IMR-90 (cell line): ENCODE results near the gene CCN6. TPM values are rescaled to one million over a fixed set of nuclear protein-coding genes. Genes with fewer than 3 reads are reported as not detected.

ENCODE experiments used
- ATAC-seq: fragments of 200-7000 bp; cut with Tn5 transposase; 2 replicates; pipeline ENCODE4 v1.9.1; 2020; ENCODE audit warnings: low read depth, mild to moderate bottlenecking, moderate library complexity
- BruUV-seq: library from RNA; stranded (reverse); fragments of 400-500 nt; replicated peaks from 2 replicates; lab custom pipeline; 2021; lab: Mats Ljungman, UMichigan
- CTCF ChIA-PET: fragments of 300-600 bp; formaldehyde crosslinking; extraction: SDS; loops from one replicate; lab custom pipeline; 2021; ENCODE audit warnings: antibody characterized with exemption; lab: Yijun Ruan, JAX
- POLR2A ChIA-PET: fragments of 300-600 bp; sonication (Branson Sonifier 250); formaldehyde crosslinking; loops from one replicate; lab custom pipeline; 2022; ENCODE audit warnings: antibody characterized with exemption; ENCODE audit not compliant: unreplicated experiment; lab: Charles Lee
- DNase-seq: peaks from one replicate; pipeline ENCODE4 v3.0.0; 2013
- H2AFZ ChIP-seq: replicated peaks from 2 replicates; pipeline ENCODE3; 2013; ENCODE audit warnings: low read length, mild to moderate bottlenecking; ENCODE audit not compliant: poor library complexity
- H2AK5ac ChIP-seq: 2 replicates; pipeline ENCODE4 v1.6.1; 2013; ENCODE audit warnings: low read depth, low read length, inconsistent platforms
- H2AK9ac ChIP-seq: replicated peaks from 2 replicates; pipeline ENCODE3; 2013; ENCODE audit warnings: mild to moderate bottlenecking, low read depth, low read length, moderate library complexity; ENCODE audit not compliant: poor library complexity
- H2BK120ac ChIP-seq: 2 replicates; pipeline ENCODE4 v1.6.1; 2013; ENCODE audit warnings: low read depth, low read length, inconsistent platforms
- H2BK15ac ChIP-seq: 3 replicates; pipeline ENCODE4 v1.6.1; 2013; ENCODE audit warnings: low read depth, low read length, inconsistent platforms
- H2BK20ac ChIP-seq: 2 replicates; pipeline ENCODE4 v1.6.1; 2013; ENCODE audit warnings: low read depth, mild to moderate bottlenecking, inconsistent platforms, low read length, moderate library complexity
- H2BK5ac ChIP-seq: 2 replicates; pipeline ENCODE4 v1.6.1; 2013; ENCODE audit warnings: mild to moderate bottlenecking, low read depth, low read length, inconsistent platforms; ENCODE audit not compliant: poor library complexity, severe bottlenecking
- H3K14ac ChIP-seq: replicated peaks from 2 replicates; pipeline ENCODE4 v1.6.1; 2013; ENCODE audit warnings: low read depth, low read length, inconsistent platforms
- H3K18ac ChIP-seq: 2 replicates; pipeline ENCODE4 v1.6.1; 2013; ENCODE audit warnings: low read depth, low read length, control low read depth
- H3K23ac ChIP-seq: 2 replicates; pipeline ENCODE4 v1.6.1; 2013; ENCODE audit warnings: low read depth, low read length, inconsistent platforms
- H3K27ac ChIP-seq: 2 replicates; pipeline ENCODE4 v1.5.1; 2013; ENCODE audit warnings: mild to moderate bottlenecking, control low read depth, low read length; ENCODE audit not compliant: insufficient read depth
- H3K27me3 ChIP-seq: 2 replicates; pipeline ENCODE4 v1.6.1; 2013; ENCODE audit warnings: low read length; ENCODE audit not compliant: control insufficient read depth, insufficient read depth
- H3K36me3 ChIP-seq: 2 replicates; pipeline ENCODE4 v1.6.1; 2013; ENCODE audit warnings: low read length, mixed read lengths; ENCODE audit not compliant: control insufficient read depth, insufficient read depth
- H3K4ac ChIP-seq: 2 replicates; pipeline ENCODE4 v1.6.1; 2013; ENCODE audit warnings: low read depth, low read length, inconsistent platforms
- H3K4me1 ChIP-seq: 2 replicates; pipeline ENCODE4 v1.6.1; 2013; ENCODE audit warnings: low read length, mixed read lengths; ENCODE audit not compliant: control insufficient read depth, insufficient read depth
- H3K4me2 ChIP-seq: 2 replicates; pipeline ENCODE4 v1.6.1; 2013; ENCODE audit warnings: low read depth, mild to moderate bottlenecking, control low read depth, low read length, moderate library complexity
- H3K4me3 ChIP-seq: 2 replicates; pipeline ENCODE4 v1.5.1; 2013; ENCODE audit warnings: low read depth, mild to moderate bottlenecking, control low read depth, low read length, moderate library complexity; ENCODE audit not compliant: insufficient read depth
- H3K56ac ChIP-seq: 2 replicates; pipeline ENCODE4 v1.6.1; 2013; ENCODE audit warnings: low read length, inconsistent platforms; ENCODE audit not compliant: insufficient read depth; ENCODE audit errors: extremely low read depth
- H3K79me1 ChIP-seq, 2 experiments: 2 replicates each; pipeline ENCODE4 v1.6.1; 2013; ENCODE audit warnings: low read length in 2 of 2, inconsistent platforms in 1 of 2, low read depth in 1 of 2
- H3K9ac ChIP-seq: 2 replicates; pipeline ENCODE4 v1.6.1; 2013; ENCODE audit warnings: low read depth, low read length, control low read depth
- H3K9me1 ChIP-seq: 2 replicates; pipeline ENCODE4 v1.6.1; 2013; ENCODE audit warnings: low read length, inconsistent platforms; ENCODE audit not compliant: insufficient read depth
- H3K9me3 ChIP-seq: 2 replicates; pipeline ENCODE4 v1.6.1; 2013; ENCODE audit warnings: low read length; ENCODE audit not compliant: control insufficient read depth, insufficient read depth
- H4K20me1 ChIP-seq: 2 replicates; pipeline ENCODE4 v1.6.1; 2013; ENCODE audit warnings: low read length, inconsistent platforms; ENCODE audit not compliant: insufficient read depth
- H4K5ac ChIP-seq: 2 replicates; pipeline ENCODE4 v1.6.1; 2013; ENCODE audit warnings: mild to moderate bottlenecking, low read depth, low read length, control low read depth
- H4K8ac ChIP-seq, 2 experiments: 2 replicates each; pipeline ENCODE4 v1.6.1; 2013; ENCODE audit warnings: low read depth in 2 of 2, low read length in 2 of 2, control low read depth in 1 of 2, inconsistent platforms in 1 of 2
- H4K91ac ChIP-seq: 2 replicates; pipeline ENCODE4 v1.6.1; 2013; ENCODE audit warnings: low read depth, low read length, inconsistent platforms; ENCODE audit not compliant: insufficient read depth
- CTCF ChIP-seq: conservative IDR thresholded peaks from 2 replicates; pipeline ENCODE4 v1.5.1; 2012; ENCODE audit warnings: mild to moderate bottlenecking, low read depth, low read length, improper control_type of control experiment
- WGBS, 2 experiments: methylation state at CpG; one replicate each; pipeline versions ENCODE4 v1.1.5 to v1.1.7; 2013; ENCODE audit warnings: missing lambda C conversion rate in 2 of 2; ENCODE audit not compliant: insufficient read length in 1 of 2; ENCODE audit errors: extremely low coverage in 2 of 2; 5-methylcytosine and 5-hydroxymethylcytosine counted together
- dilution Hi-C: fragments of 300-500 bp; cut with HindIII; formaldehyde crosslinking; loops from one replicate; pipeline ENCODE4 v1.14.3; 2018; ENCODE audit warnings: low sequenced_read_pairs; ENCODE audit not compliant: unreplicated experiment
- in situ Hi-C: fragments of 300-500 bp; cut with MboI; formaldehyde crosslinking; loops from 3 replicates; pipeline ENCODE4 v1.14.3; 2019; ENCODE audit warnings: low sequenced_read_pairs, inconsistent platforms, mixed read lengths
- intact Hi-C: fragments of 100-400 bp; cut with micrococcal nuclease; formaldehyde crosslinking; loops from 2 replicates; pipeline ENCODE4 v1.10.0; 2022
- polyA plus RNA-seq, 3 experiments: library from polyadenylated mRNA; depleted of rRNA; stranded (reverse); fragments of >200 nt; gene quantifications; 2 replicates each; pipeline ENCODE4 v1.2.3, GENCODE V29; 2012; ENCODE audit warnings: low replicate concordance in 1 of 3
- total RNA-seq: library from RNA; depleted of rRNA; stranded (reverse); fragments of >200 nt; gene quantifications from 2 replicates; pipeline ENCODE4 v1.2.3, GENCODE V29; 2012

Gene CCN6
- total and polyA plus RNA-seq, 2 of the 4 experiments (the other 2 are of a cell fraction) = not detected

DNA sequence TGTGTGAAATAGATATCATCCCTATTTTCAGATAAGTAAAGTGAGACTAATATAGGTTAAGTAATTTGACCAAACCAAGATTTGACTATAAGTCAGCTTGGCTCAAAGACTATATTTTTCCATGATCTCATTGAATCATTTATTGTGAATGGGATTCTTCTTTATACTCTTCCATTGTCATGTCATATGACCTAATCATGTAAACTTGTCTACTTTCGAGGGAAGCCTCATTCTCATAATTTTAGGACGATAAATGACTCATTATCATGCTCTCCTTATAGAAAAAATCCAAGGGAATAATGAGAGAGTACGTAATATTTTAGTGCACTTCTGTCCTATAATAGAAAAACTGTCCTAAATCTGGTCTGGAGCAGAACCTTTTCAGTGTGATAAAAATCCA lies 40.9 kb upstream of the CCN6 start:
- no peaks in the 10 kb centered on the region for H4K20me1 ChIP-seq
- H3K23ac ChIP-seq = no peak overlapping the region
- H2BK5ac ChIP-seq = no peak overlapping the region
- no TSS peak for BruUV-seq
- DNase-seq = peak; percentile 15
- no peak overlapping the region for H3K18ac ChIP-seq
- no peak overlapping the region for H4K5ac ChIP-seq
- no peaks in the 10 kb centered on the region for H3K9me3 ChIP-seq
- no CpG with 5 or more reads among the region's 3 CpGs for WGBS, 2 experiments
- H2BK20ac ChIP-seq = no peak overlapping the region
- H4K8ac ChIP-seq = no peak overlapping the region
- H3K9ac ChIP-seq = no peak overlapping the region
- peaks cover 12% of the 10 kb centered on the region; the same call in 1 of the 2 replicates for H3K9me1 ChIP-seq
- no peaks in the 10 kb centered on the region for H3K79me1 ChIP-seq
- CTCF ChIA-PET = interaction anchor here (0.5 kb wide), 1 partner anchor 773 kb away, joined by 3 read pairs; no protein-coding TSS in a partner anchor
- no peak overlapping the region for H3K56ac ChIP-seq
- dilution Hi-C loops = no loop called here
- H3K4me3 ChIP-seq = no peak overlapping the region
- no peak overlapping the region for H3K4me2 ChIP-seq
- no peak overlapping the region for H4K91ac ChIP-seq
- no peaks in the 10 kb centered on the region for H3K36me3 ChIP-seq
- in situ Hi-C loops = no loop called here
- H3K27ac ChIP-seq = no peak overlapping the region
- peaks cover 16% of the 10 kb centered on the region for H3K4me1 ChIP-seq
- no peak overlapping the region for H2AK5ac ChIP-seq
- no peaks in the 10 kb centered on the region for H3K27me3 ChIP-seq
- POLR2A ChIA-PET = no interaction called here
- no peak overlapping the region for H3K4ac ChIP-seq
- no peak for TF ChIP-seq CTCF
- H2AFZ ChIP-seq = no peak overlapping the region
- no peak overlapping the region for H2AK9ac ChIP-seq
- H2BK15ac ChIP-seq = no peak overlapping the region
- no peak overlapping the region for H3K14ac ChIP-seq
- no peak for ATAC-seq
- H2BK120ac ChIP-seq = no peak overlapping the region
- intact Hi-C loops = no loop called here
